ENCODE results near the gene PCMTD2.

The PCMTD2 gene

DNA sequence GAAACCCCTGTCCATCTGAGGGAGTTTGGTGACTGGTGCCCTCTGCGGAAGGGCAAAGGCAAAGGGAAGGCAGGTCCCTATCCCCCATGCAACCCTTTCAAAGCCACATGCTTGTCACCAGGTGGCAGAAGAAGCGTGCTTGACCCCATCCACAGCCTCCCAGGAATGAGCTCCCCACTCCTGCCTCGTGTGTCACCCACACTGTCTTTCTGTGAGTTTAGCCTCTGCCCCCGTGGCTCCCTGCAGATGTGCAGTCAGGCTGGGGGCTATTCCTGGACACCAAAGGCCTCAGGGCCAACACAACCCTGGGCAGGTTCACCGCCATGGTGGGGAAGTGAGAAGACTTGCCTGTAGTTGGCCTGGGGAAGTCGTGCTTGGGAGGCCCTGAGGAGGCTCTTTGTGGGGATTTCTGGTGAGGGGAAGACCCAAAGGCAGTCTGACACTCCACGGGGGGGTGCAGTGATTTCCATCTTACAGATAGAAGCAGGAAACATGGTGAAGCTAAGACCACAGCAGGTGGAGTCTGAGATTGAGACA is 16.6 kb upstream of the PCMTD2 start:
- no peak for DNase-seq (ENCODE audit: low read depth in 3 of 3, low spot score in 1 of 3)

DNA sequence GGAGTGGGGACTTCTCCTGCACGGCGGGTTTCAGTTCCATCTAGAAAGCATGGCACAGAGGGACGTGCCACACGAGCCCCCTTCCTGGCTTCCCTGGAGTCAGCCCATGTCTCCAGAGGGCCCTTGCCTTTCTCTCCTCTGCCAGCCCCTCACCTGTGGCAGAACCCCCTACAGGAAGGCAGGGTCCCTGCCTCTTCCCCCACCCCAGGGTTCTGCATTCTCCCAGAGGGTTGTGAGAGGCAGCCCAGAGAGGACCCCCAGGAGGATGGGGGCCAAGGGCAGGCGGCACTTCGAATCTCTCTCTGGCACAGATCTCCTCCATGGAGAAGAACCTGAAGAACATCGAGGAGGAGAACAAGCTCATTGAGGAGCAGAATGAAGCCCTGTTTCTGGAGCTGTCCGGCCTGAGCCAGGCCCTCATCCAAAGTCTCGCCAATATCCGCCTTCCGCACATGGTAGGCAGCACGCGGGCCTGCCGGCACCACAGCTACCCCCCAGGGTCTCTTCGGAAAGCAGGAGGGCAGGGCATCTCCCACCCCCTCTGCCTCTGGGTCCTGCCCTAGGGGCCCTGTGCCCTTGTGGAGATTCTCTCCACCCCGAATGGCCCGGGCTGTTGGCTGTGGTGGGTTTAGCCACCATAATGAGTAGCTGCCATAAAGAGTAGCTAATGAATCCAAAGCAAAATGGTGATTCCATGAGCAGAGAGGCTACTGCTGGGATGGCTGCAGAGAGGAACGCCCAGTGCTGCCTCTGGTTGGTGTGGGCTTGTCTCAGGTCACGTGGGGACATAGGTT is 15.9 kb upstream of the PCMTD2 start:
- DNase-seq (ENCODE audit: low read depth in 3 of 3, low spot score in 1 of 3) = no peak

DNA sequence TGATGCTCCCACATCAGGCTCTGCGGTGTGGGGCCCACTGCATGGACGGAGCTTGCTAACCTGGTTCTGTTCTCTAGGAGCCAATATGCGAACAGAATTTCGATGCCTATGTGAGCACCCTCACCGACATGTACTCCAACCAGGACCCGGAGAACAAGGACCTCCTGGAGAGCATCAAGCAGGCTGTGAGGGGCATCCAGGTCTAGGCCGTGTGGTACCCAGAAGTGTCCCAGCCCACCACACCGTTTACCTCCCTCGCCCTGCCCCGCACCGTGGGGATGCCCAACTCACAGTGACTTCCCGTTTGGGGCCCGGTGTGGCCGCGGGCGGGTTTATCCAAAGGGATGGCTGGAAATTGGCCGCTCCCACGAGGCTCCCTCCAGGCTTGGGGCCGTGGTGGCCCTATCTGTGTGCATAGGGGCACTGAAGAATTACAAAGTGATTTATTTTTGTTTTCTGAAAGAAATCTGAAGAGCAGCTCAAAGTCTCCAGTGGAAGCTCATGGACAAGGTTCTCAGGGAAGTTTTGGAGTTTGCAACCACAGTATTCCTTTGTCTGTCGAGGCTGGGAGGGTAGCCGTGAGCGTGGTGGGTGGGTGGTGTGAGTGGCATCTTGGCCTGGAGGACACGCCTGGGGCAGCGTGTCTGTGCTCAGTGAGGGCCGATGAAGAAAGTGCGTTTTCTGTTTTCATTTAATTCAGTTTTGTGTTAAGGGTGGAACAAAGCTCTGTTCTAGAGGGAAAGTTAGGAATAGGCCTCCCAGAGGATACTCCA is 15.1 kb upstream of the PCMTD2 start:
- no peak for DNase-seq (ENCODE audit: low read depth in 3 of 3, low spot score in 1 of 3)

DNA sequence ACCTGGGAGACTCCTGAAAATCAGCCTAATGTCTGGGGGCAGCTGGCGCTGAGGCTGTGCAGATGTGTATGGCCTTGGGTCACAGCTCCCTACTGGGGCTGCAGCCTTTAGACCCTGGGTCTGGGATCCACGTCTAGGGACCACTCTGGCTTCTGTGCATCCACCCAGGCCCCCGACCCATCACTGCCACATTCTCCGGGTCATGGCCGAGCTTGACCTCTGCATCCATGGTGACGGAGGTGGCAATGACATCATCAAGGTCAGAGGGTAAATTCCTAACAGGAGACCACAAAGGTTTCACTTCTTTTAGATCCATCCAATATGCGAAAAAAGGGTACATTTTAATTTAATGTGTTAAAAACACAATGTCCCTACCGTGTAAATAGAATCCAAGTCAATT is 14.5 kb upstream of the PCMTD2 start:
- DNase-seq (ENCODE audit: low read depth in 3 of 3, low spot score in 1 of 3) = no peak

DNA sequence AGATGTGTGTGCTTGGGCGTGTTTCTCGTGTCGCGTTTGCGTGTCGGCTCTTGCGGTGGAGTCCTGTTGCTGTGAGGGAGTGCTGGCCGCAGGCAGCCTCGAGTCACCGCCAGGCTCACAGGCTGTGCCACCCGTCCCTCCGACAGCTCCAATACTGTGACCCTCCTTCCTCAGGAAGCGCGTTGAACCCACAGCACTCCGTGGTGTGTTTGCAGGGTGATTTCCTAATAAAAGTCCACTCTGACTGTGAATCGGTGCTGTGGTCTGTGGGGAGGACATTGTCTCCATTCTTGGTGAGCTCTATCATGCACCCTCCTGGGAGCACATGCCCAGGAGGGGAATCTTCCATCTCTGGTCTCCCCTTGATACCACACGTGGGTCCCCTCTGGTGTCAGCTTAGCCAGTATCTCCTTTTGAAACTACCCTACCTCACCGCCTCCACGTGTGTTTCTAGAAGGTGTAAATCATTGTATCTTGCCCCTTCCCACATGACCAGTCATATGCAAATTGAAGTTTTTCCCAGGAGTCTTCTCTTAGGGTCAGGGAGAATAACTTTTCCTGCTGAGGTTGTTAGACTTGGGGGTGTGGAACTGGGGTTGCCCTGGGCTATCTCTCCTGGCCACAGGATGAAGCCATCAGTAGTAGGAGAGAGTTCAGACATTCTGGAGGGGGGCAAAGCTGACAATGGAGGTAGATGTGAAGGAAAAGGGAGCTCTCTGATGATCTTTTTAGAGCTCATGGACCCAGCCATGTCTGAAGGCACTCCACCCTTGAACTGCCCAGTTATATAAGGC is 13.3 kb upstream of the PCMTD2 start:
- no peak for DNase-seq (ENCODE audit: low read depth in 3 of 3, low spot score in 1 of 3)

DNA sequence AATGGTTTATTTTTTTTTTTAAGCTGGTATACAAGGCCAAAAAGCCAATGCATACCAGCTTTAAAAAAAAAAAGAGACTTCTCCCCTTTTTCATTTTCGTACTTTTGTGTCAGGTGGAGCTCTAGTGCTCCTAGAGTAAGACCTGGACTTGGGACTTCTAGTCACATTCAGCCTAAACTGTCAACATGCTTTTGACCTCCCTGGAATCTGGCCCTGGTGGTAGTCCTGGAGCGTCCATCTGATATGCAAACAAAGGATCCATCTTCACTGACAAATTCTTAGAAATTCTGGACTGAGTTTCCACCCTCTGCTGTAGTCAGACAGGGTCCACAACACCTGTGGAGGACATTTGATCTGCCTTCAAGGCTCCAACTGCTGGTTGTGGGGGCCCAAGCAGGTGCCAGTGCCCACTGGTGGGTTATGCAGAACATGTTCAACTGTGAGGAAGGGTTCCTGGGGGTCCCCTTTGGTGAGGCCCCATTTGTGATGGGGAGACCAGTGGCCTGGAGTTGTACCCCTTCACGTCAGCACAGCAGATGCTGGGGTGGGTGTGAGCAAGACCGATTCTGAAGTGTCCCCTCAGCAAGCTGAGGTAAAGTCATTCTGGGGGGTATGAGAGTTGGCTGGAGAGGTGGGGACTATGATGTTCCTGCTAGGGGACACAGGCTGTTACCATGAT is 12.6 kb upstream of the PCMTD2 start:
- no peak for DNase-seq (ENCODE audit: low read depth in 3 of 3, low spot score in 1 of 3)

DNA sequence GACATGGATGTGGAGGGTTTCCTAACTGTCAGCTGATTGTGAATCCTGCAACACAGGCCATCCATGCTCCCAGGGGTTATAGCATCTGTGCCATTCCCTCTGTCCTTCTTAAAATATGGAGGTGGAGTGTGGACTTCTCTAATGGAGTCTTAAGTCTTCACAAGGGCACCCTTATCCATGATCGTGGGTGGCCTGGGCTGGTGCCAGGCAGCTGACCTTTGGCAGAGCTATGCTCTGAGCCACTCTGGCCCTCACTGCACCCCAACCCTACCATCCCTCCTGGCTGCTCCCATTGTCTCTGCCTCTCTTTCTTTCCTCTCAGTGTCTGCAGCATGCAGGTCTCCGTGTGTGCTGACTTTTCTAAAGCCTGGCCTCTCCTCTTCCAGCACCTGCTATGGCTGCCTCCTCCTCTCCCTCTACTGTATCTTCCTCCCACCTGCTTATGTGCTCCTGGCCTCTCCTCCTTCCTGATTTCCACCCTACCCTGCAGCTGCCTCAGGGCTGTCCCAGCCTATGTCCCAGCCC is 11.2 kb upstream of the PCMTD2 start:
- no peak for DNase-seq (ENCODE audit: low read depth in 3 of 3, low spot score in 1 of 3)

DNA sequence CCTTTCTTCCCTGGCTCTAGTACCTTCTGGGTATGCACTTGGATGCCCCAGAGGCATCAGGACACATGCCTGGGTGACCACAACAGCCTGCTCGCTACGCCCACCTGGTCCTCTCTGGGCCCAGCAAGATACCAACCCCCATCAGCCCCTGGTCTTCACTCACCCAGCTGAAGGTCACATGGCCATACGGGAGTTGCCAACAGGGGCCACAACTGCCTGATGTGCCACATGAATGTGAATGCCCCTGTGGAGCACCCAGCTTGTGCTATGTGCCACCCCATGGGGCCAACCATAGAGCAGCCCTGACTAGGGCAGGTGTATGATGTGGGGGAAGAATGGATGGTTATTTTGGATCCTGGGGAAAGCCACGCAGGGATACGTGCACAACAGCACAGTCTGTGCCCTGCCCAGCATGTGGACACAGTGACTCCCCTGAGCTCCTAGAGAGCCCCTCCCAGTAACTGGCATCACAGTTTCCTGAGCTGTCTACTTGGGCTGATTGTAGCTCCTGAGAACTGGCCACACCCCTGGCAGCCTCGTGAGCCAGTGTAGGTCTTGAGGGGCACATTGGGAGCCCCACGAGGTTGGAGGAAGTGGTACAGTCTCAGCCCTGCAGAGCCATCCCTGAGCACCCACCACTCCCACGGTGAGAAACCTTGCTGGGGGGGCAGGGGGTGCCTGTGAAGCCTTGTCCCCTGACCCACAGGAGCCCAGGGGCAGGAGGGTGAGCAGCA is 10.5 kb upstream of the PCMTD2 start:
- no peak for DNase-seq (ENCODE audit: low read depth in 3 of 3, low spot score in 1 of 3)

DNA sequence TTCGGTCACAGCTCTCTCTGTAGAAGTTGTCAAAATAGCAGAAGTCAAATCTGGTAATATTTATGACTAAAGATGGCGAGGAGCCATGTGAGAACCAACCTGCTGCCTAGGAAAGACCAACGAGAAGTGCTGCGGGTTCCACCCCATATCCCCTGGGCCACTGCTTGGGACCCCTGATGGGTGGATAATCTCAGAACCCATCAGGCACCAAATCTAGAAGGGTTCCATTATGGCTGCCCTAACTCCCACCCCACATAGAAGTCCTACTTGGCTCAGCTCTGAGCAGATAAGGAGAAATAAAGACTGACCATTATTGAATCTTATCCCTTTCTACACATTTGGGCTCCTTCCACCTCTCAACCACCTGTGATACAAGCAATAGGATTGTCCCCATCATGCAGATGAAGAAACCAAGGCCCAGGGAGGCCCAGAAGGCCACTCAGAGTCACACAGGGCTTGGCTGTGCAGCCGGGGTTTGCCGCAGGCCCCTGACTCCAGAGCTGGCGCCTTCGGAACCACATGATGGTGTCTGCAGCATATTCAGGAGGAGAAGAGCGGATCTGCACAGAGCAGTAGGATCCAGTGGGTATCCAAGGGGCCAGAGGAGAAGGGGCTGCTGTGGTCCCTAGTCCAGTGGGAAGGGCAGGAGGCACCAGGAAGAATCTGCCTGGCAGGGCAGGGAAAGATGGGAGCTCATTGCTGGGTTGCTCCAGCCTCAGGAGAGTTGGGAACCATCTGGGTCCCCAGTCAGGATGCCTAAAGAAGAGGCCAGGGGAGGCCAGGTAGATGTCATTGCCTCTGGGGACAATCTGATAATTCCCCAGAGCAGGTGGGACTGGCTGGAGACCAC is 9.6 kb upstream of the PCMTD2 start:
- no peak for DNase-seq (ENCODE audit: low read depth in 3 of 3, low spot score in 1 of 3)

DNA sequence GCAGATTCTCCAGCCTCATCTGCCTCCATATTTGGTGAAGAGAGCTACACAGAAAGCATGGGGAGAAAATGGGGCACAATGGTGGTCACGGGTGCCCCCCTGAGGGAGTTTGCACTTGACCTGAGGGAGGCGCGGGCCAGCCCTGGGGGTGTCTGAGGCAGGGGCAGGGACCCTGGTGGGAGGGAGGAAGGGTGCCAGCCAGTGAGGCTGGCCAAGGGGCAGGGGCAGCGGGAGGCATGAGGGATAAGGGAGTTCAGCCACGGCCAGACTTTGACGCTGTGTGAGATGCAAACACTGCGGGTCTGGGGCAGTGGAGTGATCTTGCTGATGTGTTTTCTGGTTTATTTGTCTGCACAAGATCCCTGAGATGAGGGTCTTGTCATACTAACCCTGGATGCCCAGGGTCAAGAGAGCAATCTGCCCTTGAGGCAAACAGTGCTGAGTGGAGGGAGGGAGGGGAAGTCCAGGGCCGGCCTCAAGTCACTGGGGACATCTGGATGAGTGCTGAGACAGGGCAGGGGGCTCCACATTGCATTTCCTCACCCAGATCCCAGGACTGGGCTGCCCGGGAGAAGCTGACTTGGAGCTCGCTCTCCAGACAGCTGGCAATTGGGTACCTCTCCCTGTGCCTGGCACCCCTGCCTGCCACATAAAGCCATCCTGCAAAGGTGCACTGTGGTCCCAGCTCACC is 8.8 kb upstream of the PCMTD2 start:
- no peak for DNase-seq (ENCODE audit: low read depth in 3 of 3, low spot score in 1 of 3)

DNA sequence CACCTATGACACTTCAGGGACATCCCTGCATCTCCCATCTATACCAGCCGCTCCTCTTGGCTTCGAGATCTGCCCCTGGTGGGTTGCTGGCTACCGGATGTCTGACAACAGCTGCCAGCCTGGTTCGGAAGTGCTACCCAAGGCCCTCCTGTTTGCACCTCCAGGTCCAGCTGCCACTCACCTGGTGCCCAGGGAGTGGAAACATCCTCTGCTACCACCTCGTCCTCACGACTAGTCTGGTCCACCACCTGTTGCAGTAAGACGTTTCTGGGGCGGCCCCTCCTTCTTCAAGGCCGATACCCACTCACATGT is 8.3 kb upstream of the PCMTD2 start:
- DNase-seq (ENCODE audit: low read depth in 3 of 3, low spot score in 1 of 3) = no peak

DNA sequence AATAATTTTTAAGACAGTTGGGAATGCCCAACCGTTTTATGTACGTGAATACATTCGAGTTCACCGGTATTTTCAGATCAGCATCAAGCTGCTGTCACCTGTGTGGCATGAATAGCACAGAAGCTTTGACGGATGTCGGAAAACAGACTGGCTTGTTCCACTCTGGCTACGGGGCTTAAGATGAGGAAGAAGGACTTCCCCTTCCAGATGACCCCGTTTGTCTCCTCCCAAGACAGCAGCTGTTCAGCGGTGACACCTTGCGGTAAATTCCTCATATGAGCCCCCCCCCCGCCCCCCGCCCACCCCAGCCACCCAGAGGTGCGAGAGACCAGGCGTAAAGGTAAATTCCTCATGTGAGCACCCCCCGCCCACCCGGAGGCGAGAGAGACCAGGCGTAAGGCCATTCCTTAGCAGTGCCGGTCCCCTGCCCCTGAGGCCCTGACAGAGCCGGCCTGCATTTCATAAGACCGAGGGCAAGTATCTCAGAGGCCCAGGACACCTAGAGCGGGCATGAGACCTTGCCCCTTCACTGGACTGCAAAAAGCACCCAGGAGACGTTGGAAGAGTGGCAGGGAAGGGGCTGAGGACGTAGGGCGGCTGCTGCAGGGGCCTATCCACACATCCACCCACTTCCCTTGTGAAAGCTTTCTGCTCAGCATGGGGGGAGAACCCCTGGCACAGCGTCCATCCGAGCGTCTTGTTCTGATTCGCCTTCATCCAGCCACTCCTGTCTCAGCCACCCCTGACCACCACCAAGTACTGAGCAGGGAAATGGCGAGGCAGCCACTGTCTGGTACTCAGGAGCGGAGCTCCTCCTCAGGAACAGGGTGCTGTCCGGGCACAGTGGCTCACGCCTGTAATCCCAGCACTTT is 7.3 kb upstream of the PCMTD2 start:
- DNase-seq (ENCODE audit: low read depth in 3 of 3, low spot score in 1 of 3) = no peak

DNA sequence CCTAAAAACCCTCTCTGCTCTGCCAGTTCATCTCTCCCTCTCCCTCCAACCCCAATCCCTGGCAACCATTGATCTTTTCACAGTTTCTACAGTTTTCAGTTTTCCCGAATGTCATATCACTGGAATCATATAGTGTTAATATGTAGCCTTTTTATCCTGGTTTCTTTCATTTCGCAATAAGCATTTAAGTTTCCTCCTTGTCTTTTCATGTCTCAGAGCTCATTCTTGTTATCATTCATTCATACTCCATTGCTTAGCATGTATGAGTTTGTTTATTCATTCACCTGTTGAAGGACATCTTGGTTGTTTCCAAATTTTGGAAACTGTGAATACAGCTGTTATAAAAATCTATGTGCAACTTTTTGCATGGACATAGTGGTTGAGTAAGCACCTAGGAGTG is 5.5 kb upstream of the PCMTD2 start:
- DNase-seq (ENCODE audit: low read depth in 3 of 3, low spot score in 1 of 3) = no peak

DNA sequence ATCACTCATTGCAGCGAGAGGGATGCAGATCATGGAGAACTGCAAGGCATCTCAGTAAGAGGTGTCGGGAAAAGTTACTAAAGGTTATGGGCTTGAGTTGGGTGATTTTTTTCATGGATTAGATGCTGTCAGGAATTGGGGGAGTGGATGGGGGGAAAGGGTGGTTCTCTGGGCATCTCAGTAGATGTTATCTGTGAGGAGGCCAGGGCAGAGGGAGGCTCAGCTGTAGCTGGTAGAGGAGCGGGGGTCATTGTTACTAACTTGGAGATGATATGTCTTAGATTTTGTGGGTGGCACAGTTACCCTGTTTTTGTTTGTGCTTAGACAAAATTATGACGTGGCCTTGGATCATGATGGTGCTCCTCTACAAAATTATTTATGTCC is 2.6 kb upstream of the PCMTD2 start:
- DNase-seq (ENCODE audit: low read depth in 3 of 3, low spot score in 1 of 3) = no peak

DNA sequence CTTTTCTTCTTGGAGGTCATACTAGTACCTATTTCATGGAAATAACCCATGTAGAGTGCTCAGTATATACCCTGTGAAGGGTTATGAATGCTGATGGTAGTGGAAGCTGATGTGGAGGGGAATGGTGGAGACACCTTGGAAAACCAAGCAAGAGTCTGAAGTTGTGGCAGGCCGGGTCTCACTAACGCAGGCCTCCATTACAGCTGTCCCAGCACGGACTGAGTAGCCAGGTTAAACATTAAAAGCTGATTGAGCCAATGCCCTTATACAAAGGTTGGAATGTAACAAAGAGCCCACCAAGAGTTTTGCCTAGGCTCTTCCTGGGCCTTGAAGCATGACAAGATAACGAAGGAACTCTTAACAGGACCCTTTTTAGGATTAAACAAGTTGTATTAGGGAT is 2.1 kb upstream of the PCMTD2 start:
- DNase-seq (ENCODE audit: low read depth in 3 of 3, low spot score in 1 of 3) = no peak

DNA sequence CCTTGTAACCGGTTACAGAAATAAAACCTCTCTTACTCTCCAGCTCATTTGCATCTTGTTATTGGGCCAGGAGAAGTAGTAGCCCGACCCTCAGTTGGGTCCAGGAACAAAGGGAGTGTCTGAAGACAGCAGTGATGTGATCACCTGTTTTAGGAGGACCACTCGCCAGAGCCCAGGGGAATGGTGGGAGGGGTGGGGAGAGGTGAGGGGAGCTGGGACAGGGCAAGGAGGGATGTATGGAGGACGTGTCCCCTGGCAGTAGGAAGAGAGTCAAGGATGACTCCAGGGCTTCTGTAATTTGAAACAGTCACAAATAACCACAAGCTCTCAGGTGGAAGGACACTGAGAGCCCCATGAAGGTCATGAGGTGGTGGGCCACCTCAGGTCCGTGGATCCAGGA is 1.4 kb upstream of the PCMTD2 start:
- no peak for DNase-seq (ENCODE audit: low read depth in 3 of 3, low spot score in 1 of 3)

DNA sequence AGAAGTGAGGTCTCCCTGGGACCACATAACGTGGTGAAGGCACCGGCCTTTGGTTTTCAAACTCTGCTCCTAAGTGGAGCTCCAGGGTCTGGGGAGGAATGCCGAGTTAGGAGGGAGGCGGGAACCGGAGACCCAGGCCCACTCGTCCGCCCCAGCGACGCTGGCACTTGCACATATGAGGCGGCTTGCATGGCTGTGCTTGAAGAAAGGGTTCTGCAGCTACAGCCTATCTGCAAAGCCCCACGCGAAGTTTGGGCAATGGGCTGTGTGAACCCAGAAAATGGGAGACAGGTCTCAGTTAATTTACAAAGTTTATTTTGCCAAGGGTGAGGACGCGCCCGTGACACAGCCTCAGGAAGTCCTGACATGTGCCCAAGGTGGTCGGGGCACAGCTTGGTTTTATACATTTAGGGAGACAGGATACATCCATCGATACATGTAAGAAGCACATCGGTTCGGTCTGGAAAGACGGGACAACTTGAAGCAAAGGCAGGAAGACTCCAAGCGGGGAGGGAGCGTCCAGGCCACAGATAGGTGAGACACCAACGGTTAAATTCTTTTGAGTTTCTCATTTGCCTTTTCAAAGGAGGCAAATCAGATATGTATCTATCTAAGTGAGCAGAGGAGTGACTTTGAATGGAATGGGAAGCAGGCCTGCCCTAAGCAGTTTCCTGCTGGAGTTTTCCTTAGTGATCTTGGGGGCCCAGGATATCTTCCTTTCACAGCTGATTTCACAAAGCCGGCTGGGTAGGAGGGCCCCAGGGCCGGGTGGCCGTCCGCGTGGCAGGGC is 782 bp upstream of the PCMTD2 start:
- DNase-seq (ENCODE audit: low read depth in 3 of 3, low spot score in 1 of 3) = no peak
